ENCODE results near the gene OR1M1.

Gene OR1M1

DNA sequence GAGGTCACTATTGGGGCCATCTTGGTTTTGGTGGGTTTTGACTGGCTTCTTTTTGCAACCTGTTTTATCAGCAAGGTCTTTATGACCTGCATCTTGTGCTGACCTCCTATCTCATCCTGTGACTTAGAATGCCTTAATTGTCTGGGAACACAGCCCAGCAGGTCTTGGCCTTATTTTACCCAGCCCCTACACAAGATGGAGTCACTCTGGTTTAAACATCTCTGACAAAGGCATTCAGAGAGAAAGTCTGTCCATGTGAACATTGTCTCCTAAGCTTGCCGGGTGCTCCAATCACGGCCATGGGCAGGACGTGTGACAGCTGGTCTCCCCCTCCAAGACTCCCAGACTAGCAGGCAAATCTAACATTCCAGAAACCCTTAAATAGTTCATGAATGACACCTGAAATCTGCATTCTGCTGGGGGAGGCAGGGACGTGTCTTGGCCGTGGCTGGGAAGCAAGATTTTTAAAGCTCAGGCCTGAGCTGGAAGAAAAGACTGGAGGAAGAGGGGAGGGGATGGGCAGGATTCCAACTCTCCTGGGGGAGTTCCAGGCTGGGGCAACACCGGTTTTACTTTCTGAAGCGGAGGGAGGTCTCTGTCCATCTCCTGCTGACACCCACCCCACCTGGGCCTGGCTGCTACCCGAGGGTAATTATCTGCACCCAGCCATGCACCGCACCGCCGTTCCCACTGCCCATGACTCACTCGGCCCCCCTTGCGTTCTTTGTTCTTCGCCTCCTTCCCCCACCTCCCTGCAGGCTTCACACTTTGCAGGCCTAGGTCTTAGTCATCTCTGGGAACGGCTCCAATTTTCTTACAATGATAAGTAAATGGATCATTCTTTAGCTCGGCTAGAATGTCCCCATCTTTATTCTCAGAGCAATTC lies 11.6 kb upstream of the OR1M1 start:
- TF ChIP-seq CTCF (IDR thresholded peaks at IDR 0.05; ENCODE audit: insufficient read depth, low read length) (no peak), GABPA (IDR thresholded peaks at IDR 0.05; ENCODE audit: low read depth) (no peak), POLR2AphosphoS5 (IDR thresholded peaks at IDR 0.05; ENCODE audit: low read depth) (no peak), SPI1 (IDR thresholded peaks at IDR 0.05; ENCODE audit: borderline replicate concordance, low read depth) (no peak)
- TF ChIP-seq, protein P1, sequence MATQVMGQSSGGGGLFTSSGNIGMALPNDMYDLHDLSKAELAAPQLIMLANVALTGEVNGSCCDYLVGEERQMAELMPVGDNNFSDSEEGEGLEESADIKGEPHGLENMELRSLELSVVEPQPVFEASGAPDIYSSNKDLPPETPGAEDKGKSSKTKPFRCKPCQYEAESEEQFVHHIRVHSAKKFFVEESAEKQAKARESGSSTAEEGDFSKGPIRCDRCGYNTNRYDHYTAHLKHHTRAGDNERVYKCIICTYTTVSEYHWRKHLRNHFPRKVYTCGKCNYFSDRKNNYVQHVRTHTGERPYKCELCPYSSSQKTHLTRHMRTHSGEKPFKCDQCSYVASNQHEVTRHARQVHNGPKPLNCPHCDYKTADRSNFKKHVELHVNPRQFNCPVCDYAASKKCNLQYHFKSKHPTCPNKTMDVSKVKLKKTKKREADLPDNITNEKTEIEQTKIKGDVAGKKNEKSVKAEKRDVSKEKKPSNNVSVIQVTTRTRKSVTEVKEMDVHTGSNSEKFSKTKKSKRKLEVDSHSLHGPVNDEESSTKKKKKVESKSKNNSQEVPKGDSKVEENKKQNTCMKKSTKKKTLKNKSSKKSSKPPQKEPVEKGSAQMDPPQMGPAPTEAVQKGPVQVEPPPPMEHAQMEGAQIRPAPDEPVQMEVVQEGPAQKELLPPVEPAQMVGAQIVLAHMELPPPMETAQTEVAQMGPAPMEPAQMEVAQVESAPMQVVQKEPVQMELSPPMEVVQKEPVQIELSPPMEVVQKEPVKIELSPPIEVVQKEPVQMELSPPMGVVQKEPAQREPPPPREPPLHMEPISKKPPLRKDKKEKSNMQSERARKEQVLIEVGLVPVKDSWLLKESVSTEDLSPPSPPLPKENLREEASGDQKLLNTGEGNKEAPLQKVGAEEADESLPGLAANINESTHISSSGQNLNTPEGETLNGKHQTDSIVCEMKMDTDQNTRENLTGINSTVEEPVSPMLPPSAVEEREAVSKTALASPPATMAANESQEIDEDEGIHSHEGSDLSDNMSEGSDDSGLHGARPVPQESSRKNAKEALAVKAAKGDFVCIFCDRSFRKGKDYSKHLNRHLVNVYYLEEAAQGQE (IDR thresholded peaks at IDR 0.05; ENCODE audit: insufficient replicate concordance, low read depth): no peak
- Histone ChIP-seq H3K27ac (replicated peaks) (no peak overlapping the region), H3K27me3 (ENCODE audit: insufficient read depth, poor library complexity, severe bottlenecking) (no peaks in the 10 kb centered on the region), H3K4me3 (replicated peaks; ENCODE audit: insufficient read depth, low read length) (no peak overlapping the region)
- no peak for DNase-seq (ENCODE audit: low read depth in 1 of 2, low spot score in 1 of 2)

DNA sequence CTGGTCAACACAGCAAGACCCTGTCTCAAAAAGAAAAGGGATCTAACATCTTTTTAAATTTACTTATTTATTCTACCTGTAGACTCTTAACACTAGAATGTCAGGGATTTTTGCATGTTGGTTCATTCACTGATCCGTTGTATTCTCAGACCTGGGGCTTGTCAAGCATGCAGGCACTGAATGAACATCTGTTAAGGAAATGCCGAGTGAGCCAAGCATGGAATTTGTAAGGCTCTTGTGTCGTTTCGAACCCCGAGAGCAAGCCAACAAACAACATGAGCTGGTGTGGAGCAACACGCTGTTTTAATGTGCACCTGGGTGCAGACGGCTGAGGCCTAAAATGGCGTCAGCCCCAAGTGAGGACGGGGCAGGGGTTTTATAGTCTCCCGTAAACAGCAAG lies 10.0 kb upstream of the OR1M1 start:
- Histone ChIP-seq H3K27me3 (ENCODE audit: insufficient read depth, poor library complexity, severe bottlenecking) (no peaks in the 10 kb centered on the region), H3K4me3 (replicated peaks; ENCODE audit: insufficient read depth, low read length) (no peak overlapping the region), H3K27ac (replicated peaks) (no peak overlapping the region)
- no peak for TF ChIP-seq CTCF (IDR thresholded peaks at IDR 0.05; ENCODE audit: insufficient read depth, low read length)
- TF ChIP-seq, protein P1 (IDR thresholded peaks at IDR 0.05; ENCODE audit: insufficient replicate concordance, low read depth): no peak
- no peak for TF ChIP-seq POLR2AphosphoS5 (IDR thresholded peaks at IDR 0.05; ENCODE audit: low read depth)
- TF ChIP-seq SPI1 (IDR thresholded peaks at IDR 0.05; ENCODE audit: borderline replicate concordance, low read depth): no peak
- no peak for DNase-seq (ENCODE audit: low read depth in 1 of 2, low spot score in 1 of 2)

- Histone ChIP-seq H3K27me3 (ENCODE audit: insufficient read depth, poor library complexity, severe bottlenecking) (no peaks in the 10 kb centered on the region), H3K4me3 (replicated peaks; ENCODE audit: insufficient read depth, low read length) (no peak overlapping the region), H3K27ac (replicated peaks) (no peak overlapping the region)
- DNase-seq (ENCODE audit: low read depth in 1 of 2, low spot score in 1 of 2): no peak
- no peak for TF ChIP-seq CTCF (IDR thresholded peaks at IDR 0.05; ENCODE audit: insufficient read depth, low read length)
- TF ChIP-seq GABPA (IDR thresholded peaks at IDR 0.05; ENCODE audit: low read depth): no peak
- TF ChIP-seq SPI1 (IDR thresholded peaks at IDR 0.05; ENCODE audit: borderline replicate concordance, low read depth): no peak
- no peak for TF ChIP-seq POLR2AphosphoS5 (IDR thresholded peaks at IDR 0.05; ENCODE audit: low read depth)
Measured at GRCh38 chr19:9078651-9079050, 8.2 kb upstream of the OR1M1 start.

Measured in HL-60 (cell line).